GM19328 (cell line): ENCODE results near the gene TMEM200A.

Experiments used
- ATAC-seq: cut with Tn5 transposase; IDR thresholded peaks from one replicate; pipeline ENCODE4 v1.9.1; 2021; ENCODE audit warnings: mild to moderate bottlenecking, moderate library complexity; ENCODE audit not compliant: unreplicated experiment

Gene TMEM200A

DNA sequence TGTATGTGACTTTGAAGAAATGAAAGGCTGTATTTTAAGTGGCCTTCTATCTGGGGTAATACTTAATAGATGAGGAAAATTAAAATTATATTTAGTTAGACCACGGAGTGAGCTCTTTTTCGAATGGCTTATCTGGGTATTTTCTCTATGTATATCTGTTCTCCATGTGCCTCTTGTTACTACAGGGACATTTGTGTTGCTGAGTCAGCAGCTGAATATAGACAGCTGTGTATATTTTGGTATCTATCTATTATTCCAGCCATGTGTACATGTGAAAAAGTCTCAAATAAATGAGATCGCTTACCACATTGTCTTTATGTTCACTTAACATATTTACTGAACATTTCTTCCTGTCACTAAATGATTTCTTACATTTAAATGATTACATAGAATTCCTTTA is 57.2 kb downstream of the TMEM200A start:
- ATAC-seq = no peak

DNA sequence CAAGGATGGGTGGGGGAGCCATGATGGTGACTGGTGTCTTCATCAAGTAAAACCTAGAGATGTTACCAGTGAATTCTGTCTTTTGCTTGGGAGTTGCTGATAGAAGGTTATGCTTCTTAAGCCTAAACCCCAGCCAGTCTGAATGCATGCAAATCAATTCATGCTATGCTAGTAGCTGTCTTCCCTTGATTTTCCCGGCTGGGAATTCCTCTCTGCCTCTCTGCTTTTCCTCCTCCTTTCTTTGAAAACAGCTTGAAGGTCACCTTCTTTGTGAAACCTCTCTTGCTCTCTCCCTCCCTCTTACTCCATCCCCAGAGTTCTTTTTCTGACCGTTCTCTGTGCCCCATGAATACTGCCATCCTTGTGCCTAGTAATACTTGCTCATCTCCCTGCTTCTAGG is 58.9 kb downstream of the TMEM200A start:
- no peak for ATAC-seq

DNA sequence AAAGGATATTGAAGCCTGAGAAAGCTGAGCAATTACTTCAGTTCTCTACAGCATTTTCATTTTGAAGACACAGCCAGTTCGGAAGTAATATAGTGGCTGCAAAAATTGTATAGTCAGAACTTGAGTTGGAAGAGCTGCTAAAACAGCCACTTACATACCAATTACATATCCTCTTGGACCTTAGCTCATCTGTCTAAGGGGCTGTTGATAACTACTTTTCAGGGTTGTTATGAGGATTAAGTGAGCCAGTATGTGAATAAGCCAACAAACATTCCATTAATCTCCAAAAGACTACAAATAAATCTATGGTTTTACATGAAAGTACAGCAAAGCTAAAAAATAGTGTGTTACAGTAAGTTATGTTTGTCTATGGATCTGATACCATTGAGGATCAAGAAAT is 59.7 kb downstream of the TMEM200A start:
- ATAC-seq = no peak

DNA sequence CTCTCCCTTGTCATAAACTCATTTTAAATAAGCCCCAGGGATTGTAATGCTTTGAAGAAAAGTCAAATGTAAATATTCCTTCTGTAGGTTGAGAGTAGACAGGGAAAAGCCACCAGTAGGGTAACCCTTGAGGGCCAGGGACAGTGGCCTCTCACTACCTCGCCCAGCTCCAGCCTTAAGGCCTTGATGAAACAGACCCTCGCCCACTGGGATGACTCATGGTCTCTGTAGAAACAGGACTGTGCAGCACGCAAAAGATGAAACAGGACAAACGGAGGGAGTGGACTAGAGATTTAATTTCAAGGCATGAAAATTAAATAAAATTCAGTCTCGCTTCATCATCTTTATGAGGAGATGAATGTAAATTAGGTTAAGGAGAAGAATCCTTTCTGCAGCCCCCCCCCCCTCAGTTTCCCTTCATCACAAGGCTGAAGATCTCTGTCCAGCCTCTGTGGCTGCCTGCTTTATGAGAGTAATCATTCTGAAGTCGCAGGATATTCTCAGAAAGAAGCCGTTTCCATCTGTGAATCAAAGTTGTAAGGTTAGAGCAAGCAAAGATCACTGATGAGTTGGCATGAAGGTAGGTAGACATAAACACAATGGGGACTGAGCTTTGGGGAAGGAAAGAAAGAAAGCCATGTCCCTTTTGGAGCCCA is 60.4 kb downstream of the TMEM200A start:
- no peak for ATAC-seq

DNA sequence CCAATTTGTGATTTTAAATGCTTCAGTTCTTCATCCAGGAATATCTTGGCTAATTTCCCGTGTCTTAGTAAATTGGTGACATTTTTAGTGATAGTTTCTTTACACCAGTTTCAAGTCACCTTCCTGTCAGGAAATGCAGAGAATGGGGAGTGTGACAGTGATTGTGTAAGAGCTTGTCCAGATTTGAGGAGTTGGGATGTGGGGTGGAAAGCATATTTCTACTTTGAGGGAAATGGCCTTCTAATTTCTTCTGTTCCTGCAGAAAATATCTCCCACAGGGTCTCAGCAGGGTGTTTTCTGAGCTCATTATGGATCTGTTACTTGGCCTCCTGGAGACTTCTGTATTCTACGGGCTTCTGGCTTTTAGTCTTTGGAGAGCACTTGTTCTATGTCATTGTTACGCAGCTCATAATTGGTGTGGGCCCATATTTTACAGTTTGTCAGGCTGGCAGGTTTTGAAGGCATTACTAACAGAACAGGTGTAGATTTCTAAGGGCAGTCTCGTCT is 65.6 kb downstream of the TMEM200A start:
- ATAC-seq = no peak

DNA sequence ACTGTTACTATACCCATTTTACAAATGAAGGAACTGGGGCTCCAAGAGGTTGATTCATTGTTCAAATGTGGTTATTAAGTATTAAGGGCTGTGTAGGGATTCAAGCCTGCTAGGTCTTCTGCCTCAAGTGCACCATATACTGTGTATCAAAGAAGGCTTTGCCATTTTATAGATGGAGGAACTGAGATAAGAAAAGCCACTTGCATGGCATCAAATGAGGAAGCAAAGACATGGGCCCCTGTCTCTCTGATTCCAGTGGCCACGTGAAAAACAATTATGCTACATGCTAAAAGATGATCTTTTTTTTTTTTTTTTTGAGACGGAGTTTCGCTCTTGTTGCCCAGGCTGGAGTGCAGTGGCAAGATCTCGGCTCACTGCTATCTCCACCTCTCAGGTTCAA is 67.0 kb downstream of the TMEM200A start:
- ATAC-seq = no peak

DNA sequence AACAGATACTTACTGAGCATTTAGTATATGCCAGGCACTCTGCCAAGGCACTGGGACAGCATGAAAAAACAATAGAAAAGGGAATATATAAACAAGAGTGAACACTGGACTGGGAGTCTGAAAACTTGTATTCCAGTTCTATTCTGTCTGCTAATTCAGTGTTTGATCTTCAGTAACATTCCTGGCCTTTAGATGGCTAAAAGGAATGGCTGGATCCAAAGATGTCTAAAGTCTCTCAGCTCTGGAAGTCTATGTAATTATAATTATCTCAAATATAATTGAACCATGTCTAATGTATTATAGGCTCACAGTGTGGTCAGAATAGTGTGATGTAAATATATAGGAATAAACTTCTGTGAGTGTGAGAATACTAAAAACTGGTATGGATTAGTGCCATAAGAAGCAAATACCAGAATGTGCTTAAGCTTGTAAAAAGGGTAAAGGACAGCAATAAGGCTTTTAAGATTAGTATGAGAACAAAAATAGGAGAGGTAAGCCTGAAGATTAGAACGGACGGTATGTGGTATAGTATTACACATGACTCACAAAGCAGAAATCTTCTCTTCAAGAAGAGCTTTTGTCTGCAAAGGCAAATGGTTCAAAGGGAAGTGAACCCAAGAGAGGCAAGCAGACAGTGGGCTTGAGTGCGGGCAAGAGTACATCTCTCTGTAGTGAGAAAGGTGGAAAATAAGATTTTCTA is 68.5 kb downstream of the TMEM200A start:
- no peak for ATAC-seq

DNA sequence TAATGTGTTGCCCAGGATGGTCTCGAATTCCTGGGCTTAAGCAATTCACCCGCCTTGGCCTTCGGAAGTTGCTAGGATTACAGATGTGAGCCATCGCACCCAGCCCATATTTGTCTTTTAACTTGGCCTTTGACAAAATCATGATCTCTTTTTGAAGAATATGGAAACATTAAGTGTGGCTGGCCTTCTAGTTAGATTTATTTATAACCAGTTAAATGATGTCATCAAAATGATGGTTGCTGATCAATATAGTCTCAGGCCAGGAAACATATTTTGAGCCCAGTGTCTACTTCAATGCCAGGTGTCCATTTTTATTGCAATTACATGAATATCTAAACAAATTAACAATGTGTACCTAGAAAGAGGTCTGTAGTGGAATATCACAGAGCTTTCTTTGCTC is 69.4 kb downstream of the TMEM200A start:
- ATAC-seq = no peak

DNA sequence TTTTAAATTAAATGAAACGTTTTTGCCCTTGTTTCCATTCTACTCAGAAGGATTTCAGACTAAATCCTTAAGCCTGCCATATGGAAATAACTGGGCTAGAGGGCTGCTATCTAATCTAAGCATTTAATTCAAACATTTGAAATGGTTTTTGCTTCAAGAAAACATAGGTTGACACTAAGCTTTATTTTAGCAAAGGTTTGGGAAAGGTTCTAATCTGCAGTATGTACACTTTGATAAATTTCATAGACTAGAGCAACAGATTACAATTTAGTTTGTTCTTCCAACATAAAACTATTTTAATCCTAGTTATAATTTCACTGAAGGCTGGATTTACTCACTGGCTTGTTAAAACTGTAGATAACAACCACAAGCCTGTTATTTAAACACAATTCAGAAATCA is 72.1 kb downstream of the TMEM200A start:
- no peak for ATAC-seq

DNA sequence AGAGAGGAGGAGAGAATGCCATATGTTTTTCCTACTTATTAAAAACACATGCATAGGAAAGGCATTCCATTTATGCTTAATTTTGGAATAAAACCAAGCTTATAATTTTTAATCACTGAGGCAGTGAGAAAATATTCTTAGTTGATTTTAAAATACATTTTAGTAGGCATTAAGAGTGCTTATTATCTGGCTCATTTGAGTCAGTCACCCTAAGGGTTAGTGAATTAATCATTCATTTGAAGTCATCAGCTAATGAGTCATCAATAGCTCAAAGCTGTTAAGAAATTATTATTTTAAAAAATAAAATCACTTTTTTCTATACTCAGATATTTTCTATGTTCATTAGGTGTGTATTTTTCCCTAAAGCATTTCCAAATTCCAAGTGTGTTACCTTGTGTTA is 81.6 kb downstream of the TMEM200A start:
- no peak for ATAC-seq

DNA sequence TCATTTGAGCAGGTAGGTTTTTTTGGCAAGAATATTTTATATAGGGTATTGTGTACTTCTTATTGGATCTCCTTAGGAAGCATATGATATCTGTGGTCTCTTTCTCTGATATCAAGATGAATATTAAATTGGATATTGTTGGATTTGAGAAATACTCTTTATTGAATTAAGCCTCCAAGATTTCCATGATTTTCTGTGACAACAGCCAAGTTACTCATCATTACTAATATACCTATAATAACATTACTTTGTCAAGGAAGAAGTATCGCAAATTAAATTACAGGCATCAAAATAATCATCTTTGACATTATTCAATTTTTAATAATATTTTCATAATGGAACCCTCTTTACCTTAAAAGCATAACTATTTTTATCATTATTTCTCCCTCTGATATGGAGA is 86.5 kb downstream of the TMEM200A start:
- ATAC-seq = no peak

DNA sequence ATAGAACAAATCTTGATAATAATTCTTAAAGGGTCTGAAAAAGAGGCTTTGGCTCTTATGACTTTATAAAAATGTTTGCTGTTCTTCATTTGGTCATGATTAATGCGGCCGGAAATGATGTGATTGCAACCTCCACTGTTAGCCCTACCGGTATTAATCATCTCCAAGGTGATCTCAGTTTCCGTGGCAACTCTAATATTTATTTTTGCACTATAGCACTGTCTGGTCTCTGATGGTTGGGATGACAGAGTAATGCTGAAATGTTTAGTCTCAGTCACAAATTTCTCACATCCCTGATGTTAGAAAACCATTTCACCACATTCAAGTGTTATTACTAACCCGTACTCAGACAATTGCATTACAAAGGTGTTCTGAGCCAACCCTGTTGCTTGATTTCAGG is 87.4 kb downstream of the TMEM200A start:
- ATAC-seq = no peak

DNA sequence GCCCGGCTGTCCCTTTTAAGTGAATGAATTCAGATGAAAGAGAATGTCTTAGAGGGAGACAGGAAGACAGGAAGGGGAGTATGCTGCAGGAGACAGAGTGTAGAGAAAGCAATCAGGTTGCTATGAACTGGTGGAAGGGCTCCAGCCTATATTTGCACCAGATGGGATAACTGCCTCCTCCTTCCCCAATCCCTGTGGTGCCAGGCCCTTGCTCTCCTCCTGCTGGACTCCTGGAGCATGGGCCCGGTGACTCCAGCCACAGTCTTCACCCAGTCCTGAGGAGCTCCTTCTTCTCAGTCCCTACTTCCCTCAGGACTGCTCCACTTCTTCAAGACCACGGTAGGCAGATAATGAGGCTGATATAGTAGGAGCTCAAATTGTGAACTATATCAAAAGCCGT is 91.8 kb downstream of the TMEM200A start:
- ATAC-seq = no peak

DNA sequence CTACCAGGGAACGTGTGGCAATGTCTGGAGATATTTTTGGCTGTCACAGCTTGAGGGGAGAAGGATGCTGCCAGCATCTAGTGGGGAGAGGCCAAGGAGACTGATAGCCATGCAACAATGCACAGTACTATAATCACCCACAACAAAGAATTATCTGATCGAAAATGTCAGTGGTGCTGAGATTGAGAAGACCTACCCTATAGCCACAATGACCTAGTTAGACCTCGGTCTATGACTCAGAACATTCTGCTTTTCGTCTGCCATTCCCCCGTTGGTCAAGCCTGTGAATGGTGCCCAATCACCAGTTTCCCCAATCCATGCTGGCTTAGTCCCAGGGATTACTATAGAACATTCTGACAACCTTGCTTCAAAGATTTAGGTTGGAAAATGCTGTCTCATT is 93.5 kb downstream of the TMEM200A start:
- no peak for ATAC-seq

DNA sequence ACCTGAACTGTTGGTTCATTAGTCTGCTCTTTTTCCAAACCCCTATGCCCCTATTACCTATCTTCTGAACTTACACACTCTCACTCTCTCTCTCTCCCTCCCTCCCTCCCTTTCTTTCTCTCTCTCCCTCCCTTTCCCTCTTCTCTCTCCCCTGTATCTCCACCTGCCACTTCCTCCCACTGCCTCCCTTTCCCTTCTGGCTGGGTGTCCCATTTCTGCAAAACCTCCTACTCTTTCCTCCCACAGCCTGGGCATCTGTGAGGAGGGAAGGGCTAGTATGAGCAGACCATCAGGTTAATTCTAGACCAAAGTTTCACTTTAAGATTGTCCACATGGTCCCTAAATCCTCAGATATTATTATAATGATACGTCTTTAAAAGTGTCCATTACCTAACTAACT is 95.1 kb downstream of the TMEM200A start:
- ATAC-seq = no peak

DNA sequence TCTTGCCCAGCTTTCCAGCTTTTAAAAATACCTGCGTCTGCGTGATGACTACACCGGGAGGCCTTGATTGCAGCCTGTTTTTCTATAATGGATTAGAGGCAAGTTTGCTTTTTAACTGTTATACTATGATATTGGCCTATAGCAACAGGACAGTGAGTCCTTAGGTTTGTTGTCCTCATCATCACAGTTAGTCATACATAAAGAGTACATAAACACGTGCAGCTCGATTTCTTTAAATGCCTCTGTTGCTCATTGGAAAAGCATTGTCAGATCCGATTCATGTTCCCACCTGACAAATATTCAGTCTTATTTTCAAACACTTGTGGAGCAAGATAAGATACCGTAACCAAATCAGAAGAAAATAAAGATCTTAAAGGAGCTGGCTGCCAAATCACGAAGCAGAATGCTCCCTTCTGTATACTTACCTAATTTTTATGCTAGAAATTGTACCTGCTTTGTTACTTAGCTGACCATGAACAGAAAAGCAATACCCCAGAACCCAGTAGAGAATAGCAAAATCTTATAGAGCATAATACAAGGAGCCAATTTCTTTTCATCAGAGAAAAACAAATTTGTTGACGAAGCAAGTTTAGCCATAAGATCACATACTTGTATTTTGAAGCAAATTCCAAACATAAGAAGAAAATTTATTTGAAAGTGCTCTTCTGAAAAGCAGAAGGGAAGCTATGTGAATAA is 100.4 kb downstream of the TMEM200A start:
- ATAC-seq = no peak

DNA sequence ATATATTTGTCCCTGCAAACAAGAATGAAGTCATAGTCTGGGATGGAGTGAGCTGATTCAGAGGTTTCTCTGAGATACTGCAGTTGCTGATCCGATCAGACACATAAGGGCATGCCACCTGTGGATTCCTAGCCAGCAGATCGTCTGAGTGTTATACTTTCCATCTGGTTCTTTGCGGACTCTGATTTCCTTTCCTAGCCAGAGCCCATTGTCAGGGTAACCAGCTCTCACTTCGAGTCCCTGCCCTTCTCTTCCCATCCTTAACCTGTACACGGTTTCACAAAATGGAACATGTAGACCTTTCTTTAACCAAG is 100.9 kb downstream of the TMEM200A start:
- no peak for ATAC-seq

DNA sequence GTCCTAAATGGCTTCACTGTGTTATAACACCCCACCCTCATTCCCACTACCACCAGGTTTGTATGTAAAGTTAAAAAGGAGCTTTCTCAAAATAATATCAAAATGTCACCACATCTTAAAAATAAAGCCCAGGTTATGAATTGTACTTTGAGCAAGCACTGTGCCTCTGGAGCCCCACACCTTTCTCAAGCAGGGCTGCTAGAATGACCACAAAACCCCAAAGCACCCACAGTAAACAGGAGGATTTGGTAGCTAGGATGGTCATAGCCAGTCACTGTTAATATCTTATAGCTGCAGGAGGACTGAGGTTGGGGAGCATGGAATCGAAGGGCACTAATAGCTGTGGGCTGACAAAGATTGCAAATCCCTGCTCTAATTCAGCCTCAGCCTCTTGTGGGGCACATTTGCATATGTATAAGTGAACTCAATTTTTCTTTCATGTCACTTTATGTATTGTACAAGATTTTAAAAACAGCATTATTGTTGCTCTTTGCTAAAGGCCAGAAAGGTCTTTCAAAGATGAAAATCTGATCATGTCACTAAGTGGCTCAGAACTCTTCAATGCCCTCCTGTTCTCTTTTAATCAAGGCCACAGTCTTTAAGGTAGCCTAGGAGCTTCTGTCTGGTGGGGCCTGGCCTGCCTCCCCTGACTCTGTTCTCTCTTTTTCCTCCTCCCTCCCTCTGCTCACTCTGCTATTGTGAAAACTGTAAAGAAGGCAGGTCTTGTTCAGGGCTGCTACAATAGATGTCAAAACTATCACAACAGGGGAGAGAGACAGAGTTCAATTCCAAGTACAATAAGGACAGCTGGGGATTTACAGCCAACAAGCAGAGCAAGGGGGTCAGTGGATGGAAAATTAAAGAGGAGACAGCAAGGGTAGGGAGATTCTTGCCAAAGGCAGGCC is 101.6 kb downstream of the TMEM200A start:
- ATAC-seq = no peak

DNA sequence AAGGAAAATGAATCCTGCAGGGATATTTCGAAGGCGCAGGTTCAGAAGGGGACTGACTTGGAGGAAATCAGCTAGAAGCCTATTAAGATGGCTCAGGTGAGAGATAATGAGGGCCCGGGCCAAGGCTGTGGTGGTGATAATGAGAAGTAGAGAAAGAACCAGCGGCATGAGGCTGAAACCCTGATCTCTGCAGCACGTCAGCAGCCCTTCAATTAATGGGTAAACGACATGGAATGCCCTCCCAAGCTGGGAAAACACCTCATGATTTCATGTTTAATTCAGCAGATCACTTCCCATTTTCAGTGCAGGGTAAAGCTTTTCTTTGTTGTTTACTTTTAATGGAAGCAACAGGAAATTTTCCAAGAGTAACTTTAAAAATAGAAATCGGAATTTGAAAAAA is 104.9 kb downstream of the TMEM200A start:
- ATAC-seq = no peak

DNA sequence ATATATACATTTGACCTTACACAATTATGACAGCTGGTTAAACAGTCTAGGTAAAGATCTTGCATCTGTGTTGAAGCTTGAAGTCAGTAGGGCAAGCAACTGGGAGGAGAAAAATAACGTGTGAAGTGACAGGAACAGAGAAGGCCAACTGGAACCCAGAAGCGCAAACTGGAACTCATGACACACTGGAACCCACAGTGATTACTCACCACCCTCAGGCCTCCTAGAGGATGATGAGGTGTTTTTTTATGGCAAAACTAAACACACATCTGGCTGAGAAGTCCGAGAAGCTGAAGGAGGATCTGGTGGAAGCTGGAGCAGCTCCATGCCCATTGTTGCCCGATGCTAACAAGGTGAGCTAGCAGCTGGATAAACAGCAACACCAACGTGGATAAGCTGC is 108.1 kb downstream of the TMEM200A start:
- ATAC-seq = no peak

DNA sequence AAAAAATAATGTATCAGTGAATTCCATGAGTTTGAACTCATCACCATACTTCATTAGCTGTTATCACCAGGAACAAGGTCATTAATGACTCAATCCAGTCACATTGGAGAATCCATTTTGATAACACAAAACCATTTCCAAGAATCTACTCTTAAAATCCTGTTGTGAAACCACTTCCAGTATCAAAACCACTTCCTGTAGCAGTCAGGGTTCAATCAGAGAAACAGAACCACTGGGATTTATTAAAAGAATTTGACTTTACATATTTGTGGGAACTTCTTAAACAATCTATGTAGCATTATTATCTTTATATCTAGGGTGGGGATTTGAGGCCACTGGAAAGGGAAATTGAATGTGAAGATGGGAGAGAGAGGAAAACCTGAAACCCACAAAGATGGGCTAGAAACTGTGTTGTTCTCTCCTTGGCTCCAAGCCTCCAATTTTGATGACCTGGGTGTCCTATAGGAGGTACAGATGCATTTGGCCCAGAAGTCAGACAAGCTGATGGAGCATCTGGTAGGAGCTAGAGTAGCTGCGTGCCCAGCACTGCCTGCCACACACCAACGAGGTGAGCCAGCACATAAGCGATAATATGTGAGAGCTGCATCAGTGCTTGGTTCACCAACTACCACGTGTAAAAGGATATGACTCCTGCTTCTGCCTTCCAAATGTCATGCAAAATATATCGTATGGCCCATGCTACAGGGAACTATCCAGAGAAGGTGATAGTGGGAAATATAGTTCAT is 117.0 kb downstream of the TMEM200A start:
- no peak for ATAC-seq
